GM06990 (cell line): Measurements from ENCODE around the gene ERC1.

Source experiments
- DNase-seq: peaks from one replicate; pipeline ENCODE4 v3.0.0-alpha.2; 2011; ENCODE audit not compliant: insufficient read length; ENCODE audit errors: extremely low read depth
- H3K27me3 ChIP-seq: replicated peaks from 2 replicates; pipeline ENCODE4 v1.6.0; 2011; ENCODE audit warnings: low read length; ENCODE audit not compliant: control insufficient read depth, insufficient read depth
- H3K36me3 ChIP-seq: 2 replicates; pipeline ENCODE4 v1.5.1; 2011; ENCODE audit warnings: low read length; ENCODE audit not compliant: control insufficient read depth, insufficient read depth
- H3K4me3 ChIP-seq: replicated peaks from 2 replicates; pipeline ENCODE4 v1.5.1; 2011; ENCODE audit warnings: low read depth, mild to moderate bottlenecking, control low read depth, low read length
- TF ChIP-seq, protein P1 (sequence below): IDR thresholded peaks from 2 replicates; pipeline ENCODE4 v1.5.1; 2011; ENCODE audit warnings: low read length, control low read depth, mild to moderate bottlenecking, inconsistent platforms; ENCODE audit not compliant: insufficient read depth, poor library complexity, severe bottlenecking

ERC1 gene

DNA sequence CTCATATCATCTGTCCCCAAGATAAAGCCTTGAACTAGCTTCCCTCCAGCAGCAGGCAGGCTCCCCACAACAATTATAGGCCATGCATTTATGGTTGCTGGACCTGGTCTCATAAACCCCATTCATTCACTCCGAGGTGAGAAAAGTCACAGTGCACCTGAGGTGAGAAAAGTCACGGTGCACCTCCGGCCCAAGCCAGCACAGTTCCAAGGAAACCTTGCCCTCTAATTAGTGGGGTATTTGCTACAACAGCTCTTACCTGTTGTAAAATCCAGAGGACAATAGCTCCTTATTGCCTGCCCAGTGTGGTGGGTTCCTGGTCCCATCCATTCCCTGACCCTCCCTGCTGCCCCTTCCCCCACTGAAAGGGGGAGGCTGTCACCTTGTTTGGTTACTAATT, 537.8 kb downstream of the ERC1 start:
- H3K4me3 ChIP-seq = no peak overlapping the region
- TF ChIP-seq, protein P1, sequence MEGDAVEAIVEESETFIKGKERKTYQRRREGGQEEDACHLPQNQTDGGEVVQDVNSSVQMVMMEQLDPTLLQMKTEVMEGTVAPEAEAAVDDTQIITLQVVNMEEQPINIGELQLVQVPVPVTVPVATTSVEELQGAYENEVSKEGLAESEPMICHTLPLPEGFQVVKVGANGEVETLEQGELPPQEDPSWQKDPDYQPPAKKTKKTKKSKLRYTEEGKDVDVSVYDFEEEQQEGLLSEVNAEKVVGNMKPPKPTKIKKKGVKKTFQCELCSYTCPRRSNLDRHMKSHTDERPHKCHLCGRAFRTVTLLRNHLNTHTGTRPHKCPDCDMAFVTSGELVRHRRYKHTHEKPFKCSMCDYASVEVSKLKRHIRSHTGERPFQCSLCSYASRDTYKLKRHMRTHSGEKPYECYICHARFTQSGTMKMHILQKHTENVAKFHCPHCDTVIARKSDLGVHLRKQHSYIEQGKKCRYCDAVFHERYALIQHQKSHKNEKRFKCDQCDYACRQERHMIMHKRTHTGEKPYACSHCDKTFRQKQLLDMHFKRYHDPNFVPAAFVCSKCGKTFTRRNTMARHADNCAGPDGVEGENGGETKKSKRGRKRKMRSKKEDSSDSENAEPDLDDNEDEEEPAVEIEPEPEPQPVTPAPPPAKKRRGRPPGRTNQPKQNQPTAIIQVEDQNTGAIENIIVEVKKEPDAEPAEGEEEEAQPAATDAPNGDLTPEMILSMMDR = no peak
- no peak for DNase-seq
- no peaks in the 10 kb centered on the region for H3K27me3 ChIP-seq
- H3K36me3 ChIP-seq = no peaks in the 10 kb centered on the region; the same call in 1 of the 2 replicates

DNA sequence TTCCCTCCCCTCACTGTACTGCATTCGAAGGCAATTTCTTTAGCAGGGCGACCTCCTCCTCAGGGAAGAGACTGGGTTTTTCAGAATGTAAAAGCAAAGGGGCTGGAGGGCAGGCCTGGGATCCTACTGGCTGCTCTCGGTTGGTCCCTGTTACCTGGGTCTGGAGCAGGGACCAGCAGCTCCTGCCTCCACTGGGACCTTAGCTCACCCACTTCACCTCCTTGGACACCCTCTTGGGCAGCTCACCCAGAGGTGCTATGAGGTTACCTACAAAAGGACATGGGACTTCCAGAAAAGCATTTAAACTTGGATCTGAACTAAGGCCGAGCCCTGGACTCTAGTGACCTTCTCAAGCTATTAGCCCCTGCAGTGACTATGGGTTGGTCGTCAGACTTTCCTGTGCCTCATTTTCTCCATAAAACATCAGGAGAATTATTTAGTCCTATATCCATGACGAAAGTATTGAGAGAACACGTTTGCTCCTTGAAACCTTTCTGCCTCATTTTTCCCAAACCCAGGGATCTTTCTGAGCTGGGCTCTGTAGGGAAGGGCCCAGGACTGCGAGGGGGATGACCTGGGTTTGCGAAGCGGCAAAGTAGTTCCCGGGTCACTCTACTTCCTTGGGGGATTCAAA, 538.3 kb downstream of the ERC1 start:
- DNase-seq = no peak
- H3K4me3 ChIP-seq = peak overlapping the region; percentile 58
- no peaks in the 10 kb centered on the region for H3K27me3 ChIP-seq
- H3K36me3 ChIP-seq = no peaks in the 10 kb centered on the region; the same call in 1 of the 2 replicates
- TF ChIP-seq, protein P1 = no peak

DNA sequence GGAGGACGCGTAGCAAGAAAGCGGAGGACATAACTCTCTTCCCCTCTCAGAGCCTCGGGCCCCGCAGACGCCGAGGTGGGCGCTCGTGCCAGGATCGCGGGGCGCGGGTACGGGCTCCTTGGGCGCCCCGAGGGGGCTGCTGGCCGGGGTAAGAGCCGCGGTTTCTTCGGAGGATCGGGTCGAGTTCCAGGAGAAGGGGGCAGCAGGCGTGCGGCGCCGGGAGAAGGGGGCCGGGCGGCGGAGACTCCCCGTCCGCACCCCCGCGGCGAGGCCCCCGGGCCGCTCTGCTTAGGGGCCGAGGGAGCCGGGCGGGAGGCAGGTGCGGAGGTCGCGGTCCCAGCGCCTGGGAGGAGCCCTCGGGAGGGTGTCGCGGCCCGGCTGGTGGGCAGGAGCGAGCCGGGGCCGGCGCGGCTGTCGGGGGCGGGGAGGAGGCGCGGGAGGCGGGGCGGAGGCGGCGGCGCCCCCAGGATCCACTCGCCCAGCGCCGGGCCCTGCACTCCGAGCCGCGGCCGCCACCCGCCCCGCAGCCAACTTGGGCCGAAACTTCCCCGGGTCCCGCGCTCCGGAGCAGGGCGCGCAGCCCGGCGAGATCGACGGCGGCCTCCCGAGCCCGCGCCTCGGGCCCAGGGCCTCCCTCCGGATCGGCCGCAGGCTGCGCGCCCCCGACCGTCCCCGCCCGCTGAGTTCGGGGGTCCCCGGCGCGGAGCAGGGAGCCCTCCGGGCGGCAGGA, 539.0 kb downstream of the ERC1 start:
- peak; percentile 57 for DNase-seq
- TF ChIP-seq, protein P1 = no peak
- Histone ChIP-seq H3K4me3 (peak overlapping the region; percentile 58), H3K27me3 (no peaks in the 10 kb centered on the region), H3K36me3 (no peaks in the 10 kb centered on the region; the same call in 1 of the 2 replicates)

DNA sequence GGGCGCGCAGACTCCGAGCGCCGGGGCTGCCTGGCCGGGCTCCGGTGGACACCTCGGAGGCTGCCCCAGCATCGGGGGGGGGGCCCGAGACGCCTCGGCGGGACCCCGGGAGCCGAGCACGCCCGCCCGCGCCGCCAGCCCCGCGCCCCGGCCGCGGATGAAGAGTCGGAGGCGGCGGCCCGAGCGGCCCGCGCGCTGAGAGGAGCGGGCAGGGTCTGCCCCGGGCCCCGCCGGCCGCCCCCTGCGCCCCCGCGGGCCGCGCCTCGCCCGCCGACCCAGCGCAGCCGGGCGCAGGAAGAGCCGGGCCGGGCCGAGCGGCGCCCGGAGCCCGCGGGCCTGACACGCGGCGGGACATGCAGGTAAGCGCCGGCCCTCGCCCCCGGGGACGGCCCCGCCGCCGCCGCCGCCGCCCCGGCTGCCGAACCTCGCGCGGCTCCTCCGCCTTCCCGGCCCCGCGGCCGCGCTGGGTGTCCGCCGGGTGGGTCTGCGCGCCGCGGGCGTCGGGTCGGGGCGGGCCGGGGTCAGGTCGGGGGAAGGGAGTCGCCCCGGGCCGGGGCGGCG, 539.6 kb downstream of the ERC1 start:
- H3K4me3 ChIP-seq = peak overlapping the region; percentile 64
- TF ChIP-seq, protein P1 = no peak
- DNase-seq = no peak

GRCh38 chr12:1531153-1531653, 540.2 kb downstream of the ERC1 start:
- peak overlapping the region; percentile 64 for H3K4me3 ChIP-seq
- no peak for DNase-seq
- TF ChIP-seq, protein P1 = no peak

More for the DNA sequence above, 539.6 kb downstream of the ERC1 start:
- no peaks in the 10 kb centered on the region for H3K27me3 ChIP-seq
- H3K36me3 ChIP-seq = no peaks in the 10 kb centered on the region; the same call in 1 of the 2 replicates

More at GRCh38 chr12:1531153-1531653, 540.2 kb downstream of the ERC1 start:
- Histone ChIP-seq H3K36me3 (no peaks in the 10 kb centered on the region), H3K27me3 (no peaks in the 10 kb centered on the region)
